GM21423 (cell line): Measurements from ENCODE around the gene C13orf46.

ENCODE experiments used
- ATAC-seq: cut with Tn5 transposase; IDR thresholded peaks from one replicate; pipeline ENCODE4 v1.9.1; 2021; ENCODE audit warnings: mild to moderate bottlenecking, moderate library complexity; ENCODE audit not compliant: unreplicated experiment

Gene C13orf46

GRCh38 chr13:113941571-113942191, 32.2 kb downstream of the C13orf46 start:
- no peak for ATAC-seq

- ATAC-seq, result no peak
Measured at GRCh38 chr13:113939944-113940297, 34.0 kb downstream of the C13orf46 start.

GRCh38 chr13:113939129-113939943, 34.5 kb downstream of the C13orf46 start:
- ATAC-seq, result no peak

- no peak for ATAC-seq
Measured at GRCh38 chr13:113938716-113939115, 35.2 kb downstream of the C13orf46 start.

GRCh38 chr13:113938246-113938645, 35.6 kb downstream of the C13orf46 start:
- no peak for ATAC-seq

- no peak for ATAC-seq
Measured at GRCh38 chr13:113937527-113938180, 36.2 kb downstream of the C13orf46 start.

- no peak for ATAC-seq
Measured at GRCh38 chr13:113937073-113937472, 36.8 kb downstream of the C13orf46 start.

GRCh38 chr13:113936166-113936965, 37.5 kb downstream of the C13orf46 start:
- no peak for ATAC-seq

- no peak for ATAC-seq
Measured at GRCh38 chr13:113935001-113935844, 38.7 kb downstream of the C13orf46 start.

GRCh38 chr13:113934576-113934975, 39.3 kb downstream of the C13orf46 start:
- no peak for ATAC-seq

GRCh38 chr13:113933901-113934300, 40.0 kb downstream of the C13orf46 start:
- no peak for ATAC-seq

- no peak for ATAC-seq
Measured at GRCh38 chr13:113931841-113932459, 41.9 kb downstream of the C13orf46 start.

GRCh38 chr13:113930671-113931637, 42.9 kb downstream of the C13orf46 start:
- ATAC-seq, result no peak

GRCh38 chr13:113929628-113930615, 44.0 kb downstream of the C13orf46 start:
- no peak for ATAC-seq

- ATAC-seq, result no peak
Measured at GRCh38 chr13:113928685-113929627, 44.9 kb downstream of the C13orf46 start.
